Body of pancreas (tissue), 4 donors: ENCODE data around the gene PRKRIP1. TPM values are rescaled to one million over a fixed set of nuclear protein-coding genes. Genes with fewer than 3 reads are reported as not detected.

Experiments used
- ATAC-seq: fragments of 150-250 bp; one replicate; pipeline ENCODE4 v1.9.1; 2016
- DNase-seq, 4 donors: peaks; one replicate each; pipeline ENCODE4 v3.0.0-alpha.2; 2019
- H3K27ac ChIP-seq, 4 donors: fragments of 200-600 bp; sonication (generic); 1 replicate in 3 of 4; 2 replicates in 1 of 4; pipeline versions ENCODE4 v1.5.1 to v1.6.1; 2016 to 2019; ENCODE audit warnings: mild to moderate bottlenecking in 1 of 4, mixed read lengths in 1 of 4, moderate library complexity in 1 of 4
- H3K27me3 ChIP-seq, 2 donors: fragments of 200-600 bp; sonication (generic); one replicate each; pipeline ENCODE4 v1.6.0; 2016; ENCODE audit warnings: mild to moderate bottlenecking in 1 of 2
- H3K36me3 ChIP-seq, 2 donors: fragments of 200-600 bp; sonication (generic); replicated peaks in 1 of 2; 2 replicates each; pipeline ENCODE4 v1.5.1; 2016; ENCODE audit warnings: low read depth in 2 of 2; ENCODE audit not compliant: insufficient read depth in 1 of 2
- H3K4me1 ChIP-seq: fragments of 200-600 bp; sonication (generic); one replicate; pipeline ENCODE4 v1.6.0; 2016
- H3K4me3 ChIP-seq, 2 donors: fragments of 200-600 bp; sonication (generic); 1 replicate in 1 of 2; 2 replicates in 1 of 2; pipeline ENCODE4 v1.5.1; 2016 to 2019
- H3K9me3 ChIP-seq, 3 donors: fragments of 200-600 bp; sonication (generic); 1 replicate in 2 of 3; 2 replicates in 1 of 3; pipeline ENCODE4 v1.5.1; 2016
- CTCF ChIP-seq, 7 experiments: fragments of 450-650 bp in 4 of 7; fragments of 200-600 bp in 3 of 7; sonication (generic) in 3 of 7; IDR thresholded peaks; one replicate each; pipeline ENCODE4 v1.5.1; 2016 to 2019; ENCODE audit warnings: antibody characterized with exemption in 7 of 7
- POLR2A ChIP-seq, 3 donors: fragments of 450-650 bp; IDR thresholded peaks; one replicate each; pipeline ENCODE4 v1.6.1; 2016; ENCODE audit warnings: antibody characterized with exemption in 3 of 3, mild to moderate bottlenecking in 2 of 3
- WGBS, 2 donors: methylation state at CpG; one replicate each; pipeline ENCODE4 v1.1.5; 2017; 5-methylcytosine and 5-hydroxymethylcytosine counted together
- intact Hi-C: fragments of 100-400 bp; cut with DNase I; formaldehyde crosslinking; loops from one replicate; pipeline ENCODE4 v1.15.1; 2023
- total RNA-seq, 2 donors: library from RNA; depleted of rRNA; stranded (reverse); fragments of >200 nt; gene quantifications; one replicate each; pipeline ENCODE4 v1.1.0, GENCODE V29; 2016

PRKRIP1 gene
- total RNA-seq, 2 donors from 2014 or later: 25.2 to 40.2 TPM

- Histone ChIP-seq H3K9me3 (no peaks in the 10 kb centered on the region), H3K27ac (peak overlapping the region in 2 of 4 donors; percentile 20 to 70), H3K4me1 (no peaks in the 10 kb centered on the region), H3K4me3 (no peak overlapping the region), H3K27me3 (no peaks in the 10 kb centered on the region), H3K36me3 (peaks cover 0 to 7% of the 10 kb centered on the region in 2 donors)
- 60 to 69% methylated on average over 11 to 25 of the region's 25 CpGs for WGBS, 2 donors
- TF ChIP-seq POLR2A (IDR thresholded peaks at IDR 0.05) (peak in 1 of 3 donors; percentile 47), CTCF (IDR thresholded peaks at IDR 0.05) (no peak)
- DNase-seq: peak in 1 of 4 donors; percentile 56
- intact Hi-C loops: no loop called here
- ATAC-seq: no peak
Measured at GRCh38 chr7:102425639-102426267, 29.6 kb downstream of the PRKRIP1 start.

- DNase-seq (peak in 1 of 4 donors; percentile 52), ATAC-seq (no peak)
- intact Hi-C loops: no loop called here
- TF ChIP-seq CTCF (IDR thresholded peaks at IDR 0.05): no peak
- TF ChIP-seq POLR2A (IDR thresholded peaks at IDR 0.05): no peak
- no peak overlapping the region for H3K4me3 ChIP-seq
- H3K9me3 ChIP-seq: no peaks in the 10 kb centered on the region
- H3K4me1 ChIP-seq: no peaks in the 10 kb centered on the region
- no peaks in the 10 kb centered on the region for H3K27me3 ChIP-seq
- 84 to 87% methylated on average over 15 to 16 of the region's 16 CpGs for WGBS, 2 donors
- peaks cover 0 to 5% of the 10 kb centered on the region in 2 donors for H3K36me3 ChIP-seq
- peak overlapping the region in 2 of 4 donors; percentile 20 to 70 for H3K27ac ChIP-seq
Measured at GRCh38 chr7:102426268-102427018, 30.3 kb downstream of the PRKRIP1 start.

- Histone ChIP-seq H3K36me3 (peaks cover 0 to 3% of the 10 kb centered on the region in 2 donors), H3K4me3 (no peak overlapping the region)
- 80 to 90% methylated on average over 5 of the region's 5 CpGs for WGBS, 2 donors
Measured at GRCh38 chr7:102427019-102427405, 30.8 kb downstream of the PRKRIP1 start.

GRCh38 chr7:102429141-102429899 lies 33.2 kb downstream of the PRKRIP1 start:
- intact Hi-C loops: no loop called here
- no peak for ATAC-seq
- Histone ChIP-seq H3K9me3 (no peaks in the 10 kb centered on the region), H3K4me3 (no peak overlapping the region), H3K4me1 (peaks cover 9% of the 10 kb centered on the region), H3K36me3 (peaks cover 0 to 3% of the 10 kb centered on the region in 2 donors), H3K27ac (no peak overlapping the region), H3K27me3 (no peaks in the 10 kb centered on the region)
- 91 to 93% methylated on average over 10 of the region's 10 CpGs for WGBS, 2 donors
- no peak for TF ChIP-seq CTCF (IDR thresholded peaks at IDR 0.05)
- TF ChIP-seq POLR2A (IDR thresholded peaks at IDR 0.05): no peak
- DNase-seq: no peak

More at GRCh38 chr7:102427019-102427405, 30.8 kb downstream of the PRKRIP1 start:
- no peaks in the 10 kb centered on the region for H3K9me3 ChIP-seq
- no peaks in the 10 kb centered on the region for H3K27me3 ChIP-seq
- ATAC-seq (no peak), DNase-seq (no peak)
- H3K4me1 ChIP-seq: no peaks in the 10 kb centered on the region
- TF ChIP-seq POLR2A (IDR thresholded peaks at IDR 0.05): no peak
- no peak for TF ChIP-seq CTCF (IDR thresholded peaks at IDR 0.05)
- intact Hi-C loops: no loop called here
- H3K27ac ChIP-seq: peak overlapping the region in 1 of 4 donors; percentile 70
